OCI-M2 (cell line): ENCODE data around the gene ZNF407.
"Not testable (repeated sequence)": the region's sequence is repeated elsewhere in the genome, so short reads cannot be mapped to it uniquely, and the experiment has no call there.

Source experiments
- DNase-seq: peaks from one replicate; lab custom pipeline; 2025; ENCODE audit not compliant: unreplicated experiment; lab: John Stamatoyannopoulos, UW

Gene ZNF407

DNA sequence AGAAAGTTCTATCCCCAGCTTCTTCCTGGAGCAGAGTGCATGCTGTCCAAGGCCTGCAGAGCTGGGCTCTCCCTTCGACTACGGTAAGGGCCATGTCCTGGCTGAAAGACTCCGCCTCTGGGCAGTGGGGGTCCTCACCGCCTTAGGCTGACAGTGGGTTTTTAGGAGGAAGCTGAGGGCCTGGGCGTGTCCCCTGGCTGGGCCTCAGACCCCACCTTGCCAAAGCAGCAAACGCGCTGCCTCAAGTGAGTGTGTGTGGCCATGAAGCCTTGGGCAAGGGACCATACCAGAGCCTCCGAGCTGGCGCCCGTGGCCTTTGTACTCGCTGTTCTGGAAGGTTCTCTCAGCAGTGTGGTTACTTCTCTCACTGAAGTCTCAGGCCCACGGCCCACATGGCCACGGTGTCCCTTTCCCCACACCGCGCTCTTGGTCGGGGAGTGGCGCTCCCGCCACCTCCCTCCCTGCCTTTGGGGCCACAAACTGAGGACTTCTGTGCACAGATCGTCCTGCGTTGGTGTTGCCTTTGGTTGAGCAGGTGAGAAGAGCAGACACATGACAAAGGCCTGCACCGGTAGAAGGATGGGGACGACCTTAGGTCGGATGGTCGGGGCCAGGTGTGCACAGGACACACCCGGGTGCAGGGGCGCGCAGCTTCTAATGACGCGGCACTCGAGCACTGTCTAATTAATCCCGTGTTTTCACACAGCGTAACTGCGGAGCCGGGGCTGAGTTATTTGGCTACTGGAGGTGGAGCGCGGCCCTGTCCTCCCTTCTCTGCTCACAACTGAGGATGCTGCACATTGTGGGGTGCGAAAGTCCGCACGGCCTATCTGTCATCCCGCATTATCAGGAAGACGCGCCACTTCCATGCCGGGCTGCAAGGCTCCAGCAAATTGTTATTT, 489.7 kb downstream of the ZNF407 start:
- DNase-seq, result no peak

DNA sequence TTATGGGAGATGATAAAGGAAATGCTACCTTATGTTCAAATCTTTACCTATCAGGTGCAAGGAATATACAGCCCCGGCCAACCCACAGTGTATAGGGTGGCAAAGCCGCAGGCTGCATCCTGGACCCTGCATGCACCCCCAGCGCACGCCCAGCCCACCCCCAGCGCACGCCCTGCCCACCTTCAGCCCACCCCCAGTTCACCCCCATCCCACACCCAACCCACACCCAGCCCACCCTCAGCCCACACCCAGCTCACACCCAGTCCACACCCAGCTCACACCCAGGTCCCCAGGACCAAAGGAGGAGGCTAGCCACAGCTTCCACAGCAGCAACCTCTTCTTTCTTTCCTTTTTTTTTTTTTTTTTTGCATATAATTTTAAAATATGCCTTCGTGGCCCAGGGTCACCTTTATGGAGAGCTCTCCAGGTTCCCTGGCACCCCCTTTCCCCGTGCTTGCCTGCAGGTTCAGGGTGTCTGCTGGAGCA, 490.4 kb downstream of the ZNF407 start:
- no peak for DNase-seq

DNA sequence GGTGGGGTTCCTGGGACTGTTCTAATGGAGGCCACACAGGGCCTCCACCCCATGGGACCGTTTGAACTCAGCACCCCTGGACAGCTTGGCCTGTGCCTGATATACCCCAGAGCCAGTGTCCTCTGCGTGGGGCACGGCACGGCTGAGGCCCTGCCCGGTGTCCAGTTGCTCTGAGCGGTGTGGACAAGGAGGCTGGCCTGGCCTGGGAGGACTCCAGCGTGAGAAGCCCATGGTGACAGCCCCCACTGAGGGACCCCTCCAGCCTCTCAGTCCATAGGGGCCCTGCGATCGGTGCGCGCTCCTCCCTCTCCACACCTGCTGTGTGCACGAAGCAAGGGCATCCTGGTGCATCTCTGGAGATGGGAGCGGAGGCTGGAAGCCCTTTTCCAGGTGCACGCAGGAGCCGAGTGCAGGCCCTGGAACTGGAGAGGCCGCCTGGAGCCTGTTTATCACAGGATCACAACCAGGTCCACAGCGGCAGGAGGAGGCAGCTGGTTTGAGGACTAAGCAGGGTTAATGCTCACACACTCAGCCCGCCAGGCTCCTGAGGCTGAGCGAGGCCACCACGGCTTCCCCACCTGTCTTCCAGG, 491.0 kb downstream of the ZNF407 start:
- no peak for DNase-seq

DNA sequence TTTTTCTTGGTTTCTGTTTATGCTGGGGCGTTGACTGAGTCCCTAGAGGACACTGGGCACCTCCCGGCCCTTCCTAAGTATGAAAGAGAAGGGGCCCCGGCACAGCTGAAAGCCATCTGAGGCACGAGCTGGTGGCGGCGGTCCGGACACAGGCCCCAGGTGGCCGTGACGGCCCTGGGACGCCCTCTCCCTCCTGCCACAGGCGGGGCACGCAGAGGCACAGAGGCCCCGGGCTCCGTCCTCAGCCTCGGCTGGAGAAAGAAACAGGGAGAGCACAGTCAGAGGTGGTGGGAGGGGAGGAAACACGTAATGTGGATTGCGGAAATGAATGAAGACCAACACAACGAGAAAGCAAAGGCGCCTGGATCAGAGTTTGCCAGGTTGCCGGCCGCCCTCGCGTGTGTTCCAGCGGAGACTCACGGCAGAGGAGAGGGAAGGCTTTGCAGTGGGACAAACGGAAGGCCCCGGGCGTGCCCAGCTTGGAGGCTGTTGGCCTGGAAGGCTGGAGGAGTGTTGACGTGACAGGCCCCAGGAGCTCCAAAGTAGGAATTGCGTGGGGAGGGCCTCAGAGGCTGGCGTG, 492.2 kb downstream of the ZNF407 start:
- DNase-seq, result no peak

DNA sequence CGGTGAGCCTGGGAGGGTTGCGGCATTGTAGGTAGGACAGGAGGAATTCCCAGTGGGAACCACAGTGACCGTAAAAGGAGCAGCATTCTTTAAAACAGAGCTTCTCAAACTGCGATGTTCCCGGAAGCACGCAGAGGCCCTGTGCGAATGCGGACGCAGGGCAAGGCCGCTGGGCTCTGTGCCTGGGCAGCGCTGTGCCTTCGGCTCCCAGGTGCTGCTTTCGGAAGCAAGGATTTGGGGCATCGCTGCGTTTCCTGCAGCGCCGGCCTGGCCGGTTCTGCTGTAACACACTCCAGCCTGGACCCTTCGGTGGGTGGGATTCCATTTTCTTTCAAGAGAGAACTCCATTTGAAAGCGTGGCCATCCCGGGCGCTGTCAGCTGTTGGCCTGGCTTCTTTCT, 492.7 kb downstream of the ZNF407 start:
- DNase-seq, result no peak

DNA sequence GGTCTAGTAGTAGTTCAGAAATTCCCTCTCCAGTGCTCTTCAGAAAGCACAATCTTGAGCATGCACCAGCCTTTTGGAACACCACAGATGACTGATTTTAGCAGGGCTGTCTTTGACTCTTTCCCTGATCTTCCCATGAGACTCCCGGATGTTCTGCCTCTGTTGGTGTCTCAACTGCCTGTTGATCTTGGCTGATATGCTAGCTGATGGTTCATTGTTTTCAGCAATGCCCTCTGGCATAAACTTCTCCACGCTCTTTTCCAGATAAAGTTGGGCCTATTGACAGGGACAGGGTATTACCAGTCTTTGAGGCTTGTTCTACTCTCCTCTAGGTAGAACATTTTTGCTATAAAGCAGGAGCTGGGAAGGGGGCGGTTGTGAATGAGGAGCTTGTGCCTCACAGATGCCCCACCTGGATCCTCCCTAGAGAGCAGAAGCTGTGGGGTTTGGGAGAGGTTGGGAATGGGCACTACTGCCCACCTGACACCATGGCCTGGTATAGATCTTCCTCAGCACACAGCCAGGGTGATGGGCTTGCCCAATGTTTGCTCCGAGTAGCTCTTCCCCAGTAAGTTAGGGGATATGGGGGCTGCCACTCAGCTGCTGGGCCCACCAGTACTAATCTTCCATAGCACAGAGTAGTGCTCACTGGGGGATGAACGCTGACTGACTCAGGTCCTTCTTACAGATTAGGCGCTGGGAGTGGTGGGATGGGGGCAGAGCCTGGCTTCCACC, 500.0 kb downstream of the ZNF407 start:
- DNase-seq, result no peak

DNA sequence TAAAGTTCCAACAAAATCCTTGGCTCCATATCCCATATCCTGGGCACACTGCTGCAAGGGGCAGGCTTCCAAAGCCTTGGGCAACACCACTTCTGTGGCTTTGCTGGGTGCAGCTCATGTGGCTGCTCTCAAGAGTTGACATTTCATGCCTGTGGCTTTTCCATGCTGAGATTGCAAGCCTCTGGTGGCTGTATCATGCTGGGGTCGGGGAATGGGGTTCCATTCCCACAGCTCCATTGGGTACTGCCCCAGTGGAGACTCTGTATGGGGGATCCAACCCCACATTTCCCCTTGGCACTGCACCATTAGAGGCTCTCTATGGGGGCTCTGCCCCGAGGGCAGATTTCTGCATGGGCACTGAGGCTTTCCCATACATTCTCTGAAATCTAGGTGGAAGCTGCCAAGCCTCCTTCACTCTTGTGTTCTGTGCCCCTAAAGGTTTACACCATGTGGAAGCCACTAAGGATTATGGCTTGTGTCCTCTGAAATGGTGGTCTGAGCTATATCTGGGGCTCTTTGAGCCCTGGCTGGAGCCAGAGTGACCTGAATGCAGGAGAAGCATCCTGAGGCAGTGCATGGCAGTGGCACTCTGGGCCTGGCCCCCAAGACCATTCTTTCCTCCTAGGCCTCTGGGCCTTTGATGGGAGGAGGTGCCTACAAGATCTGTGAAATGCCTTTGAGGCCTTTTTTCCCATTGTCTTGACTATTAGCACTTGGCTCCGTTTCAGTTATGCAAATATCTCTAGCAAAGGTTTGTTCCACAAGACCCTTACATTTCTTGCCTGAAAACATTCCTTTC, 503.4 kb downstream of the ZNF407 start:
- no peak for DNase-seq

DNA sequence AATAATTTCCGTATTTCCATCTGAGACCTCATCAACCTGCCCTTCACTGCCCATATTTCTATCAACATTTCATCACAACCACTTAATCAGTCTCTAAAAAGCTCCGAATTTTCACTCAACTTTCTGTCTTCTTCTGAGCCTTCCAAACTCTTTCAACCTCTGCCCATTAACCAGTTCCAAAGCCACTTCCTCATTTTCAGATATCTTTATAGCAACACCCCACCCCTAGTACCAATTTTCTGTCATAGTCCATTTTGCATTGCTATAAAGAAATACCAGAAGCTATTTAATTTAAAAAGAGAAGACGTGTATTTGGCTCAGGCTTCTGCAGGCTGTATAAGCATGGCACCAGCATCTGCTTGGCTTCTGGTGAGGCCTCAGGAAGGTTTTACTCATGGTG, 504.2 kb downstream of the ZNF407 start:
- no peak for DNase-seq

DNA sequence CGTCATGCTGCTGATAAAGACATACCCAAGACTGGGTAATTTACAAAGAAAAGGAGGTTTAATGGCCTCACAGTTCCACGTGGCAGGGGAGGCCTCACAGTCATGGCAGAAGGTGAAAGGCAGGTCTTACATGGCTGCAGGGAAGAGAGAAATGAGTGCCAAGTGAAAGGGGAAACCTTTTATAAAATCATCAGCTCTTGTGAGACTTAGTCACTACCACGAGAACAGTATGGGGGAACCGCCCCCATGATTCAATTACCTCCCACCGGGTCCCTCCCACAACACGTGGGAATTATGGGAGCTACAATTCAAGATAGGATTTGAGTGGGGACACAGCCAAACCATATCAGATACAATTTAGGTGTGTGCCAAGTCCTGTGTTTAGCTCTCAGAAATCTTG, 506.4 kb downstream of the ZNF407 start:
- DNase-seq, result not testable (repeated sequence)

DNA sequence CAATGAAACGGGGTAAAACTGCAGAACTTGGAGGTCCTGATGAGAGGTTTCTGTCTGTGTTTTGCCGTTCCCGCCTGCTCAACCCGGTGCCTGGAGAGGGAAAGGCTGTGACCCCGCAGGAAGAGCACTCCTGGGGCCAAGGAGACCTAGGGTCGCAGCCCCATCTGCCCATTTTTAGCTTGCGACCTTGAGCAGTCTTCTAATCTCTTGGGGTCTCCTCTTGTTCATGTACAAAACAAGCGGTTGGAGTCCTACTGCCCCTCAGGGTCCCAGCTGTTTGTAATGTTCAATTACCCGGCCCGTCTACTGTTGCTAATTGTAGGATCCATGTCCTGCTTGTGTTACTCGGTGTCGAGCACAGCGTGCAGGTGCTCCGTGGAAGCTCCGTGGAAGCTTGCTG, 506.8 kb downstream of the ZNF407 start:
- DNase-seq, result no peak

DNA sequence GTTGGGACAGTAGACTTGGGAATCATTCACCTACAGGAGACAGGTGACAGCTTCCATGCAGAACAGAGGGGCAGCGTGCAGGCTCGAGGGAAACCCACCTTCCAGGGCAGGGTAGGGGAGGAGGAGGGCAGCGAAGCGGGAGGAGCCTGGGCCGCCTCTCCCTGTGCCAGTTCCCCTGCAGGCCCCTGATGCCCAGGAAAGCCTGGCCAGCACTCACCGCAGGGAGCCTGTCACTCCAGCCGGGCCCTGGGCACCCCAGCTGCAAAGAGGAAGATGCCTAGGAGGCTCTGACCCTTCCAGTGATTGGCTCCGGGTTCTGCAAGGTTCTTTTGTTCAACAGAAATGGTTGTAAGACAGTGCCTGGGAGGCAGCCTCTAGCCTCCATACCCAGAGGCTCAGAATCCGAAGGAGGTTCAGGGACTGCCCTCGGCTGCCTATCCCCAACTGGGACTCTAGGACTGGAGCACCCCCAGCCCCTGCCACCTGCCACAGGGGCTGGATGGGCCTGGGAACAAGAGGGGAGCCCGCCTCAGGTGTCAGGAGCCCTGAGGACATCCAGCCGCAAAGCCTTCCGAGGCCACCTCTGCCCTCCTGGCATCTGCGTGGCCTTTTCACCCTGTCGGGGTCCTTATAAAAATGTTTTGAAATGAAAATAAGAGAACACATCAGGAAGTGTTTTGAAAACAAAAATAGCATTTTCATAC, 508.0 kb downstream of the ZNF407 start:
- no peak for DNase-seq

DNA sequence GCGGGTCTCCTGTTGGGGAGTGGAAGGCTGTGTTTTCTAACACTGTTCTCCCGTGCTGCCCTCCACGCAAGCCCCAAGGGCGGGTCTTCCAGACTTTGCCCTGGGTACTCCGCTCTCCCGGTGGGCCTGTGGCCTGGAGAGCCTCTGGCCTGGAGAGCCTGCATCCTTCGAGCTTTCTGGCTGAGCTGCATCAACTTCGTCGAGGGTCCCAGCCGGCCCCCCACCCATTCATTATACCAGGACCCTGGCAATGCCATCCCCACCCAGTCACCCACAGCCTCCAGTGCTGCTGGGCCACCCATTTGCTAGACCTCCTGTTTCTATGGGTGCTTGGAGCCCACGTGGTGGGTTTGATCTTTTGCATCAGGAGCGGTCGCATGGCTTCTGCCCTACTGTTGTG, 509.1 kb downstream of the ZNF407 start:
- no peak for DNase-seq

DNA sequence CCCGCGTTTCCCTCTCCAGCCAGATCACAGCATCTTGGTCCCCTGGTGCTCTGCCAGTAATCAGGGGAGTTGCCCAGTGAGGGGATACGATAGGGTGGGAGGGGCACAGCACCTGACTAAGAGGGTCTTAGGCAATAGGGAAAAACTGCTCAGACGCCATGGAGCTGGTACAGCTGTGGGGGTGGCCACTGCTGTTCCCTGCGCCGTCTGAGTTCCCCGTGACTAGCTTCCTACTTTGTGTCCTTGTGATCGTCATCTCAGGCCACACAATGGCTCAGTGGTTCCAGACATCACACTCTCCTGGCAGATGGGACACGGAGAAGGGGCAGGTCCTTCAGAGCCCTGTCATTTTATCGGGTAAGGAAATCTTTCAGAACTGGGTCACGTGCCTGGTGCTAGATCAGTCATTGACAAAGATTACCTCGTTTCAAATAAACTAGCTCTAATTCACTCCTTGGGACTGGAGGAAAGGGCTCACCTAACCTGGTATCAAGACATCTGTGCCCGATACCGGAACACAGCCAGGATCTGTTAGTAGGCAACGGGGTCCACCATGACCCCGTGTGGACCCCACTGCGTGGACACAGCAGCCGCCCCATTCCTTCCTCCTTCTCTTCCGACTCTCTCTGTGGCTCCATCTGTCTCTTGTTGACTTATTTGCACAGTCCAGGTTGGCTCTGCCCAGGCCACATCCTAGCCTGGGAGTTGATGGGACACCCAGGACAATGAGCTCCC, 509.7 kb downstream of the ZNF407 start:
- no peak for DNase-seq

DNA sequence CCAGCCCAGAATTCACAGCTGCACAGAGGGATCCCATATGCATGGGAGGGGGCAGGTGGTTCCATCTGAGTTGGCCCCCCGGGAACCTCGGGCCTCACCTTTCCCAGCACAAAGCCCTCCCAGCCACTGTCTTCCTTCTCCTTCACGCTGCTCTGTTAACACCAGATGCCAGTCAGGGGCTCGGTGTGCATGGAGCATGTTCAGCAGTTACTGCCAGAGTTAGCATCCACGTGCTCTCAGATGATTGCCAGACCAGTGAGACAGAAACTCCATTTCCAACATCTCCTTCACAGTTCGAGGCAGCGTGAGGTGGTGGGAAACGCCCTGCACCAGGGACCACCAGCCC, 510.2 kb downstream of the ZNF407 start:
- no peak for DNase-seq

DNA sequence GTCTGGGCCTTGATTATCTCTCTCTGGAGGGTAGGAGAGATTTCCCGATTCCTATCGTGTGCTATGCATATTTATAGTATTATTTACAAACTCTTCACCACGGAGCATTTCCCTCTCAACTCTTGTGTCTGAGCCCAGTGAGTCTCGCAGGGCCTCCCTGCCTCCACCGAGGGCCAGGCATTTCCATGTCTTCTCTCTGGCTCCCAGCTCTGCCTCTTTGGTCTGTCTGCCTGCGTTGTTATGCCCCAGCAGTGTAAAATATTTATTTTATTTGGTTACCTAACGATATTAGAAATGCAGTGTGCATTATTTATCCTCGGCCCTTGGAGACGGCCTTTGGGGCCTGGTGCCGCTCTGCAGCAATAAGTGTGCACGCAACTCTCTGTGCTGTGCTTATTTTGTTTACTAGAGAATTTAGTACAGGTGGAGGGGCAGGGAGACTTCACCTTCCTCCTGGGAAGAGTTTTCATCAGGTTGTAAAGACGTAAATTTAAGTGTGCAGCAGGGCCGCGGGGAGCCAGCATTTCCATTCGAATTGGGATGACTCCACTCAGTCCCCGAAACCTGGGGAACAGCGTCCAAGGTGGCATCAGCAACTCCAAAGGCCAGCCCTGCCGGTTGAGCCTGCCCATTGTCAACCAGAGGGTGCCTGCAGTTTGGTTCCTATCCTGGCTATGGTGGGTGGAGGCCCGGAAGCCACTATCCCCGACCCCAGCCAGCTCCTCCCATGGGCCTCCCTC, 511.1 kb downstream of the ZNF407 start:
- DNase-seq, result no peak

DNA sequence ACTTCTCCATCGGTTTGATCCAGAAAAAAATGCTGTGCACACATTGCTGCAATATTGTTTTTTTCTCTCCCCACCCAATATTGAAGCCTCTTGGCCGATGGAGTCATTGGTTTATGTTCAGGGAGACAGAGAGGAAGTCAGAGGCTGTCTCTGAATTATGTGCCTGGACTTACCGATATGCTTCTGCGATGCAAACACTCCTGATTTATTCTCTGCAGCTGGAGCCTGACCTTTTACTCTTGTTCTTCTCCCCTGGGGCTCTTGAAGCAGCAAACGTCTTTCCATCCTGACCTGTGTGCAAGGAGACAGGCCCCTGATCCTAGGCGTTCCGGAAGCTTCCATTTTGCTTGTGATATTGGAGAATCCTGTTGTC, 511.6 kb downstream of the ZNF407 start:
- no peak for DNase-seq

DNA sequence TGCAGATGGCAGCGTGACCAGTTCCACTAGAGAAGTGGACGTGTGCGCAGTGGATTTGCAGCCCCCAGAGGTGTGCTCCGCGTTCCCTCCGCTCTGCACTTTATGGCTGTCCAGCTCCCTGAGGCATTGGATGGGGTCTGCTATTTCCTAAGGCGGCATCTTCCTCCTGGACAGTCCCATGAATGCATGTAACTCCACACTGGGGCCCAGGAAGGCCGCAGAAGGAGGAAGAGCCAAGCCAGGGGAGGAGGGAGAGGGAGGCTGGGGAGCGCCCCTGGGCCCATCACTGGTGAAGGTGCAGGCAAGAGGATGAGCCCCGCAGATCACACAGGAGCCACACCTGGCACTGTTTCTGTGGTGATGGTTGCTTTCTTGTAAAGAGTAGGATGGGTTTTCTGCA, 512.1 kb downstream of the ZNF407 start:
- DNase-seq, result no peak

DNA sequence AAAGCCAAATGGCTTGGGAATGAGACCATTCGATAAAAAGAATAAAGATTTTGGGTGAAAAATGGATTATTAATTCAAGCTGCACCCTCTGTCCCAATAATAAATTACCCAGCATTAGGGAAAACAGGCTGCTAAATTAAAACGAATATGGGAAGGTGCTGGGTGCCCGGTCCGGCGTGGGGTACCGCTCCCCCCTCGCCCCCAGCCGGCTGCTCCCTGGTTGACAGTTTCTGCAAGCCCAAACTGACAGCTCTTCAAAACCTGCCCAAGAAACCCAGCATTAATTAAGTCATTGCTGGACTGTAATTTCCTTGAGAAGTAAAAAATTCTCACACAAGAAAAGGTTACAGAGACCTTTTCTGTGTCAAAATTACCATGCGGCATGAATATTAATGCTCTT, 512.6 kb downstream of the ZNF407 start:
- DNase-seq, result no peak

DNA sequence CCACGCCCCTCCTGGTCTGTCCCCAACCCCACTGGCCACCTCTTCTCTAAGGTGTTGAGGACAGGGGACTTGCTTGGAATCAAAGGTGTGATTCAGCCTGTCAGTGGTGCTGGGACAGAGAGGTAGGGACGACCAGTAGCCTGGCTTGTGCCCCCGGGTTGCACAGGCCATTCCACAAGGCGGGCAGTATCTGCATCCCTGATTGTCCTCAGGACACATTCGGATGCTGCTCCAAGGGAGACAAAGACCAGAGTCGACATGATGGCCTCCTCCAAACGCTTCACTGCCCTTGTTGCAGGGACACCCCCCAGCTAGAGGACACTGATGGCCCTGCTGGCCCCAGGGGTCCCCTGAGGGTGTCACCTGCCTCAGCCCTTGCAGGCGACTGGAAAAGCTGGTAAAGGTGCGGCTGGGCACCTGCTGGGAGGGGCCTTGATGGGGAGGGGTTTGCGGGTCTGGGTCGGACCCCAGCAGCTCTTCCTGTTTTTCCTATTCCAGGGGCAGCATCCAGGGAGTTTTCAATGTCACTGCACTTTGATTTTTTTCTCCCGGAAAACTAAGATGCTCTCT, 513.3 kb downstream of the ZNF407 start:
- DNase-seq, result no peak
